Measurements from ENCODE around the gene TDRD12.
"Not testable (repeated sequence)": the region's sequence is repeated elsewhere in the genome, so short reads cannot be mapped to it uniquely, and the experiment has no call there.

Gene TDRD12

GRCh38 chr19:32813862-32814425, 94.4 kb downstream of the TDRD12 start:
- DNase-seq: no peak

DNA sequence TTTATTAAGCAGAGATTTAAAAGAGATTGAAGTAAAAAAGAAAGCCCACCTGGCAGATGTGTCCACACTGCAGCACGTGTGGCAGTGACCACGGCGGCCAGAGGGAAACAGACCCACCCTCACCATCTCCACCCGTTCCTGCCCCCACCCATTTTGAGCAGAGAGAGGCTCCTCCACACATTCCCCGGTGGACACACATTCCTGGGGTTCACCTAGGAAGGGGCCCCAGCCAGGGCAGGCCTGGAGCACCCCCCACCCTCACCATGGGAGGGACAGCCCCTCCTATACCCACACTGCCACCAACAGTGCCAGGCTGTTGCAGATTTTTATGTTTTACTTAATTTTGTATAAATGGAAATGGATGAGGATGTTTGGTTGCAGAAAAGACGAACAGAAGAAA, 95.1 kb downstream of the TDRD12 start:
- no peak for DNase-seq

DNA sequence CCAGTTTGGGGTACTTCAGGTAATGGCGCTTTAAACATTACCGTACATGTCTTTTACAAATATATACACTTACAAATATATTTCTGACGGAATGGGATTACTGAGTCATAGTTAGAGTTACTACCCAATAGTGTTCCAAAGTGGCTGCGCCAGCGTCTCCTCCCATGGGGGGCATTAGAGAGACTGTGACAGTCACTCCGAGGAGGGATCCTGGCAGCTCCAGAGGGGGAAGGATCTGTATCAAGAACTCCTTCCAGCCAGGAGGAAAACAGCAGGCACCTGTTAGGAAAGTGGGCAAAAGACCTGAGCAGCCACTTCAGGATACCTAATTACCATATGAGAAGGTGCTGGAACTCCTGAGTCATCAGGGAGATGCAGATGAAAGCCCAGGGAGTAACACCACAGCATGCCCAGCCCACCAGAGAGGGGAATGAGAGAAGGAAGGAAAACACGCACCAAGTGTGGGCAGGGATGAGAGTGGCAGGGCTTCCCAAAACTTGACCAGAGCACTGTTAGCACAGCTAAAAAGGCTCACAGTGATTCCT, 97.1 kb downstream of the TDRD12 start:
- DNase-seq: no peak

DNA sequence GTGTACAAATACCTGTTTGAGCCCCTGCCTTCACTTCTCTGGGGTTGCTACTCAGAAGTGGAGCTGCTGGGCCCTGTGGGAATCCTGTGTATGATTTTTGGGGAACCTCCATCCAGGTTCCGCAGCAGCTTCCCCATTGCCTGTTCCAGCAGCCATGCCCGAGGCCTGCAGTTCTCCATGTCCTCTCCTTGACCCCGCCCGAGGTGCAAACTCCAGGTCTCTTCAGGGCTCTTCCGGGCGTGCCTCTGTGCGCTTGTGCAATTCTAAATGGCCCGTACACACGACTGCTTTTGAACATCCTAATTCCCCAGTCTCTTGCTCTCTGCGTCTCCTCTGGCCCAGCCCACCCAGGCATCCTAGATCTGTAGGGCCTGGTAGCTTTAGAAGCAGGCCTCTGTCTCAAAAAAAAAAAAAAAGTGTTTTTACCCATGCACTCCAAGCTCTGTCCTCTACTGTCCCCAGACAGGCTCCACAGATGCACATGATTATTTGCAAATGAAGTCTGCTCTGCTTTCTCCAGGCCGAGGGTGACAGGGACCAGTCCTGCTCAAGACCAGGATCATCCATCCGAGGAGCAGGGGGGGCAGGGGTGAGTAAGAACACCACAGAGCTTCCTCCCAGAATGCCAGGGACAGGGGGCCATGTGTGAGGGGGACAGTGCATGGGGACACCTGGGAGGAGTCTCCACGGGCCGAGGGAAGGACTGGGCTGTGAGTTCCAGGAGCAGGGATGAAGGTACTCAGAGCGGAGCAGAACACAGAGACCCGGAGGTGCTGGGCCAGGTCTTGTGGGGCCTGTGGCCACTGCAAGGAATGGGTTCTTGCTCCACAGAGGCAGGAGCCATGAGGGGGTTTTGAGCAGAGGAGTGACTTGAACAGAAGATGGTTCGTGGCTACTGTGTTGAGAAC, 98.3 kb downstream of the TDRD12 start:
- DNase-seq: no peak

GRCh38 chr19:32818536-32818935, 99.0 kb downstream of the TDRD12 start:
- DNase-seq: no peak

- DNase-seq: no peak
These were observed 100.1 kb downstream of the TDRD12 start for GRCh38 chr19:32819419-32820400.

GRCh38 chr19:32822916-32823746, 103.6 kb downstream of the TDRD12 start:
- no peak for DNase-seq

GRCh38 chr19:32823747-32824102, 104.2 kb downstream of the TDRD12 start:
- no peak for DNase-seq

- DNase-seq: no peak
These were observed 104.7 kb downstream of the TDRD12 start for GRCh38 chr19:32824191-32824751.

DNA sequence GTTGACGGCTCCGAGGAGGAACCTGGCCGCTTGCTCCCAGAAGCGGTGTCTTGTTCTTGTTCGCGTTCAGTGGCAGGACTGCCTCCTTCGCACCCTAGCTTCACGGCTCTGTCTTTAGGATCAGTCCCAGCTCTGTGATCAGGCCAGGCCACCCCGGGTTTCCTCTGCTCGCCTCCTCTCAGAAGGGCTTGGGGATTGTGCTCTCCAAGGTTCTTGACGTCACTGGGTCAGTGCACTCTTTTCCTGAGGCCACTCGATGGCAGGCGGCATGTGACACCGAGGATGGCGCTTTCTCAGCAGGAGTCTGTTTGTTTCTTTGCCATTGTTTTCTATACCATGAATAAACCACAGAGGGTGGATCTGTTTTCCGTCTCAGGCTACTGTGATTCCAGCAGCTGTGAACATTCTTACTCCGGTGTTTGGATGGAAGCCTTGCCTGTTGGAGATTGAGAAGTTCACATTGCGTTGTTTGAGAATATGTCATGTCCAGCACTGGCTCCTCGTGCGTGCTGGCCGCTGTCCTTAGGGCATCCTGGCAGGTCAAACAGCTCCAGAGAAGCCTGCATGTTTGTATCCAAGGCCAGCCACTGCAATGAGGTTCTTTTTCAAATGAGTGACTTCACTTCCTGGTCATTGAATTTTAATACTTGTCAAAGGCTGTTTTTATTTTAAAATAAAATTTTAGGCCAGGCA, 105.5 kb downstream of the TDRD12 start:
- no peak for DNase-seq

GRCh38 chr19:32828139-32828538, 108.6 kb downstream of the TDRD12 start:
- no peak for DNase-seq

DNA sequence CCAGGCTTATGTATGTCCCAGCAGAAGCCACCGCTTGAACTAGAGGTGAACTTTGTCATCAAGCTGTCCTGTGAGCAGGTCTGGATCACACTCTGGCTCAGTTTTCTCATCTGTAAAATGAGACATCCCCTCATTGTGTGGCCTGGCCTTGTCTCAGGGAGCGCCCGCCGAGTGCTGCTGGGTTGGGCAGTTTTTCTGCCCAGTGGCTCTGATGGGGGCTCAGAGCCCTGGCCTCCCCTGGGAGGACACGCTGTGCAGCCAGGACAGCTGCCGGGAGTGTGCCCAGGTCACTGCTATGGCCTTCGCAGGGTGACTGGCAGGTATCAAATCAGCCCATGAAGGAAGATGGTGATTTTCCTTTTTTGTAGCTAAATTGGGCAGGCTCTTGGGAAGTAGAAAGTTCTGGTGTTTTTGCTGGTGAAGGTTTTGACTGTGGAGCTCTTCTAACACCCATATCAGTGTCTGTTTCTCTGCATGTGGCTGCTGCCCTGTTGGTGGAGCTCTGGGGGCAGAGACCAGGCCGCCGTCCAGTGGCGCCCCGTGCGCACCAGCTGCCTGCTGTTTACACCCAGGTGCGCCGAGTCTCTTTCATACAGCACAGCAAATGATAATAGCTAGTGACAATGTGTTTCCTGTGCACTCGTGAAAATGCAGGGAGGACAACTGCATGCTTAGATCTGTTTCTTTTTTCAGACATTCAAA, 109.2 kb downstream of the TDRD12 start:
- no peak for DNase-seq

- no peak for DNase-seq
These were observed 109.9 kb downstream of the TDRD12 start for GRCh38 chr19:32829345-32829896.

GRCh38 chr19:32830231-32831014, 110.9 kb downstream of the TDRD12 start:
- DNase-seq: no peak

GRCh38 chr19:32831611-32832010, 112.0 kb downstream of the TDRD12 start:
- no peak for DNase-seq

GRCh38 chr19:32832094-32832493, 112.5 kb downstream of the TDRD12 start:
- not testable (repeated sequence) for DNase-seq

GRCh38 chr19:32832825-32833224, 113.3 kb downstream of the TDRD12 start:
- not testable (repeated sequence) for DNase-seq

- not testable (repeated sequence) for DNase-seq
These were observed 113.8 kb downstream of the TDRD12 start for GRCh38 chr19:32833388-32833787.

DNA sequence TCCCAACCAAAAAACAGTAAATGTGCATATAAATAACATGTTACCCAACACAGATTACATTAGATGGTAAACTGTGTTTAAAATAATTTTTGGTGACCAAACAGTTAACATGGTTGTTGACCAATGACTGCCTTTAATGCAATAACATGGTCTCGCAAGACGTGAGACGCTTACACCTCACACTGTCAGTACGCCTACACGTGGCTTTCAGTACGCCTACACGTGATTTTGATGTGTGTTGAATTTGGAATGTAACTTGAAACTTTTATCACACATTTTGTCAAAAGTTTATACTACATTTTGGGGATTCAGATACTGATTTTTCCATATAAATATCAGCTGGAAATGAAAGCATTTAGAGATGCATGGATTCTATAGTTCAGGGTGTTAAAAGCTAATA, 118.0 kb downstream of the TDRD12 start:
- no peak for DNase-seq
